Measurements from ENCODE around the gene TBL3.

- TF ChIP-seq REST (IDR thresholded peaks at IDR 0.05; ENCODE audit: insufficient read depth in 1 of 2, low read depth in 2 of 2, low read length in 2 of 2) = no peak
- no peak for TF ChIP-seq POLR2AphosphoS5 (IDR thresholded peaks at IDR 0.05; ENCODE audit: low read depth, low read length)
- TF ChIP-seq TAF1 (IDR thresholded peaks at IDR 0.05; ENCODE audit: borderline replicate concordance, insufficient read depth, low read length) = no peak
- no peak for TF ChIP-seq FOXP2 (optimal IDR thresholded peaks at IDR 0.05; ENCODE audit: borderline replicate concordance, extremely low read depth, extremely low read length, insufficient read depth)
- TF ChIP-seq SIN3A (IDR thresholded peaks at IDR 0.05; ENCODE audit: borderline replicate concordance, insufficient read depth, low read length) = no peak
Observed at GRCh38 chr16:1991948-1992703, 20.3 kb downstream of the TBL3 start.
